Activated naive CD8-positive, alpha-beta T cell treated with anti-CD3 and anti-CD28 coated beads, Interleukin-2, amount 50 U/mL, for 24 hours (primary cell): Measurements from ENCODE around the gene TSHZ1.

ENCODE experiments used
- ATAC-seq: fragments of 150-1000 bp; cut with Tn5 transposase; one replicate; pipeline ENCODE4 v1.10.0; 2021
- DNase-seq: peaks from one replicate; pipeline ENCODE4 v3.0.0; 2021
- H3K27ac Mint-ChIP-seq: one replicate; pipeline ENCODE4 v1.8.0; 2021; ENCODE audit warnings: mild to moderate bottlenecking, mixed read lengths
- H3K27me3 Mint-ChIP-seq: one replicate; pipeline ENCODE4 v1.8.0; 2021; ENCODE audit warnings: mixed read lengths
- H3K36me3 Mint-ChIP-seq: one replicate; pipeline ENCODE4 v1.8.0; 2021; ENCODE audit warnings: low read depth, mixed read lengths
- H3K4me1 Mint-ChIP-seq: one replicate; pipeline ENCODE4 v1.8.0; 2021; ENCODE audit warnings: mixed read lengths
- H3K4me3 Mint-ChIP-seq: one replicate; pipeline ENCODE4 v1.8.0; 2021; ENCODE audit warnings: mild to moderate bottlenecking, moderate library complexity, mixed read lengths
- H3K9me3 Mint-ChIP-seq: one replicate; pipeline ENCODE4 v1.8.0; 2021; ENCODE audit warnings: mixed read lengths

The TSHZ1 gene

GRCh38 chr18:75200605-75201280 is 9.9 kb upstream of the TSHZ1 start:
- Mint-ChIP-seq H3K9me3 (no peaks in the 10 kb centered on the region), H3K4me3 (no peak overlapping the region), H3K27me3 (peaks cover 3% of the 10 kb centered on the region), H3K4me1 (peaks cover 33% of the 10 kb centered on the region), H3K27ac (peak overlapping the region; percentile 55), H3K36me3 (peaks cover 17% of the 10 kb centered on the region)
- DNase-seq (no peak), ATAC-seq (no peak)

GRCh38 chr18:75201282-75202270 is 9.0 kb upstream of the TSHZ1 start:
- DNase-seq = no peak
- Mint-ChIP-seq H3K36me3 (peaks cover 17% of the 10 kb centered on the region), H3K4me1 (peaks cover 41% of the 10 kb centered on the region), H3K9me3 (no peaks in the 10 kb centered on the region), H3K27me3 (peaks cover 5% of the 10 kb centered on the region), H3K4me3 (no peak overlapping the region), H3K27ac (no peak overlapping the region)
- no peak for ATAC-seq

GRCh38 chr18:75202696-75203365 is 7.8 kb upstream of the TSHZ1 start:
- ATAC-seq (no peak), DNase-seq (no peak)
- no peak overlapping the region for H3K27ac Mint-ChIP-seq
- H3K36me3 Mint-ChIP-seq = peaks cover 19% of the 10 kb centered on the region
- no peak overlapping the region for H3K4me3 Mint-ChIP-seq
- H3K9me3 Mint-ChIP-seq = no peaks in the 10 kb centered on the region
- peaks cover 48% of the 10 kb centered on the region for H3K4me1 Mint-ChIP-seq
- peaks cover 5% of the 10 kb centered on the region for H3K27me3 Mint-ChIP-seq

- Mint-ChIP-seq H3K4me3 (no peak overlapping the region), H3K36me3 (peaks cover 19% of the 10 kb centered on the region), H3K9me3 (no peaks in the 10 kb centered on the region), H3K27ac (no peak overlapping the region), H3K4me1 (peaks cover 42% of the 10 kb centered on the region), H3K27me3 (peaks cover 5% of the 10 kb centered on the region)
- ATAC-seq (no peak), DNase-seq (no peak)
Observed at GRCh38 chr18:75203416-75204268, 7.0 kb upstream of the TSHZ1 start.

- peaks cover 5% of the 10 kb centered on the region for H3K27me3 Mint-ChIP-seq
- H3K27ac Mint-ChIP-seq = no peak overlapping the region
- H3K9me3 Mint-ChIP-seq = no peaks in the 10 kb centered on the region
- DNase-seq (no peak), ATAC-seq (no peak)
- peaks cover 39% of the 10 kb centered on the region for H3K4me1 Mint-ChIP-seq
- no peak overlapping the region for H3K4me3 Mint-ChIP-seq
- H3K36me3 Mint-ChIP-seq = peaks cover 19% of the 10 kb centered on the region
Observed at GRCh38 chr18:75204269-75204731, 6.3 kb upstream of the TSHZ1 start.

GRCh38 chr18:75204732-75205513 is 5.7 kb upstream of the TSHZ1 start:
- Mint-ChIP-seq H3K4me3 (peak overlapping the region; percentile 36), H3K4me1 (peaks cover 36% of the 10 kb centered on the region), H3K27me3 (peaks cover 5% of the 10 kb centered on the region), H3K27ac (no peak overlapping the region), H3K36me3 (peaks cover 18% of the 10 kb centered on the region), H3K9me3 (no peaks in the 10 kb centered on the region)
- ATAC-seq (no peak), DNase-seq (no peak)

- DNase-seq = no peak
Observed at GRCh38 chr18:75205514-75206132, 5.0 kb upstream of the TSHZ1 start.

GRCh38 chr18:75206452-75207309 is 3.9 kb upstream of the TSHZ1 start:
- no peaks in the 10 kb centered on the region for H3K9me3 Mint-ChIP-seq
- H3K36me3 Mint-ChIP-seq = peaks cover 11% of the 10 kb centered on the region

More at GRCh38 chr18:75205514-75206132, 5.0 kb upstream of the TSHZ1 start:
- peaks cover 36% of the 10 kb centered on the region for H3K4me1 Mint-ChIP-seq
- H3K4me3 Mint-ChIP-seq = peak overlapping the region; percentile 36
- no peak for ATAC-seq
- peaks cover 15% of the 10 kb centered on the region for H3K36me3 Mint-ChIP-seq
- H3K27me3 Mint-ChIP-seq = peaks cover 5% of the 10 kb centered on the region
- no peaks in the 10 kb centered on the region for H3K9me3 Mint-ChIP-seq
- no peak overlapping the region for H3K27ac Mint-ChIP-seq

GRCh38 chr18:75207310-75208154 is 3.1 kb upstream of the TSHZ1 start:
- ATAC-seq = peak; percentile 12
- Mint-ChIP-seq H3K36me3 (peaks cover 6% of the 10 kb centered on the region), H3K27ac (peak overlapping the region; percentile 86), H3K27me3 (peaks cover 5% of the 10 kb centered on the region), H3K4me3 (peak overlapping the region; percentile 89), H3K9me3 (no peaks in the 10 kb centered on the region), H3K4me1 (peaks cover 35% of the 10 kb centered on the region)
- peak; percentile 35 for DNase-seq

More at GRCh38 chr18:75206452-75207309, 3.9 kb upstream of the TSHZ1 start:
- Mint-ChIP-seq H3K4me1 (peaks cover 32% of the 10 kb centered on the region), H3K27me3 (peaks cover 5% of the 10 kb centered on the region), H3K4me3 (peak overlapping the region; percentile 89), H3K27ac (peak overlapping the region; percentile 12)
- DNase-seq = no peak
- no peak for ATAC-seq

GRCh38 chr18:75208155-75208835 is 2.3 kb upstream of the TSHZ1 start:
- peak; percentile 51 for DNase-seq
- Mint-ChIP-seq H3K36me3 (peaks cover 5% of the 10 kb centered on the region), H3K27ac (peak overlapping the region; percentile 86), H3K9me3 (no peaks in the 10 kb centered on the region), H3K27me3 (peaks cover 5% of the 10 kb centered on the region), H3K4me3 (peak overlapping the region; percentile 89), H3K4me1 (peaks cover 43% of the 10 kb centered on the region)
- ATAC-seq = peak; percentile 2

- Mint-ChIP-seq H3K4me3 (peak overlapping the region; percentile 89), H3K27ac (no peak overlapping the region)
Observed at GRCh38 chr18:75208836-75209128, 1.8 kb upstream of the TSHZ1 start.

More at GRCh38 chr18:75208836-75209128, 1.8 kb upstream of the TSHZ1 start:
- peaks cover 47% of the 10 kb centered on the region for H3K4me1 Mint-ChIP-seq
- peaks cover 5% of the 10 kb centered on the region for H3K36me3 Mint-ChIP-seq
- no peaks in the 10 kb centered on the region for H3K9me3 Mint-ChIP-seq
- ATAC-seq = peak; percentile 7
- H3K27me3 Mint-ChIP-seq = peaks cover 5% of the 10 kb centered on the region
- DNase-seq = peak; percentile 50
